OCI-LY3 (cell line): ENCODE data around the gene NEK11.

Experiments used
- H2AFZ ChIP-seq: fragments of 200-600, 300-600 bp; shearing (Covaris generic); 2 replicates; pipeline ENCODE4 v1.6.0; 2014; ENCODE audit warnings: antibody characterized with exemption, low read depth, low read length
- H3K27ac ChIP-seq: fragments of 200-600, 300-600 bp; sonication (generic); 2 replicates; pipeline ENCODE4 v1.5.1; 2014; ENCODE audit warnings: mild to moderate bottlenecking, low read length, moderate library complexity, mixed read lengths
- H3K27me3 ChIP-seq: fragments of 200-600, 300-600 bp; sonication (generic); 2 replicates; pipeline ENCODE4 v1.6.1; 2014; ENCODE audit warnings: low read depth, low read length, mixed read lengths
- H3K36me3 ChIP-seq: fragments of 200-600, 300-600 bp; sonication (generic); replicated peaks from 2 replicates; pipeline ENCODE3; 2014; ENCODE audit warnings: low read depth, low read length, mixed read lengths
- H3K4me1 ChIP-seq: fragments of 300-600, 200-600 bp; sonication (generic); 2 replicates; pipeline ENCODE4 v1.6.1; 2014; ENCODE audit warnings: low read length, mixed read lengths
- H3K4me2 ChIP-seq: fragments of 200-600, 300-600 bp; sonication (generic); 2 replicates; pipeline ENCODE4 v1.6.1; 2014; ENCODE audit warnings: low read length, mixed read lengths
- H3K4me3 ChIP-seq: fragments of 300-600, 200-600 bp; sonication (generic); 2 replicates; pipeline ENCODE4 v1.5.1; 2014; ENCODE audit warnings: antibody characterized with exemption, mild to moderate bottlenecking, low read length, moderate library complexity
- H3K79me2 ChIP-seq: fragments of 300-600, 200-600 bp; shearing (Covaris generic); 2 replicates; pipeline ENCODE4 v1.6.1; 2014; ENCODE audit warnings: mild to moderate bottlenecking, low read length, mixed read lengths
- H3K9ac ChIP-seq: fragments of 300-600, 200-600 bp; shearing (Covaris generic); 2 replicates; pipeline ENCODE4 v1.6.0; 2014; ENCODE audit warnings: mild to moderate bottlenecking, low read length, moderate library complexity
- H3K9me3 ChIP-seq: fragments of 200-600, 300-600 bp; shearing (Covaris generic); 2 replicates; pipeline ENCODE4 v1.6.1; 2014; ENCODE audit warnings: low read length, mixed read lengths; ENCODE audit not compliant: insufficient read depth
- H4K20me1 ChIP-seq: fragments of 200-600, 300-600 bp; sonication (generic); 2 replicates; pipeline ENCODE4 v1.6.1; 2016; ENCODE audit warnings: low read length, mixed read lengths; ENCODE audit not compliant: insufficient read depth
- EZH2phosphoT487 ChIP-seq: fragments of 200-600 bp; shearing (Covaris generic); IDR thresholded peaks from 2 replicates; pipeline ENCODE4 v1.6.1; 2018; ENCODE audit warnings: antibody characterized with exemption, mixed run types, low read depth
- TF ChIP-seq, protein P1 (sequence below): fragments of 200-600, 300-600 bp; sonication (generic); IDR thresholded peaks from 2 replicates; pipeline ENCODE4 v1.5.1; 2014; ENCODE audit warnings: antibody characterized with exemption, low read length, low read depth

Gene NEK11

DNA sequence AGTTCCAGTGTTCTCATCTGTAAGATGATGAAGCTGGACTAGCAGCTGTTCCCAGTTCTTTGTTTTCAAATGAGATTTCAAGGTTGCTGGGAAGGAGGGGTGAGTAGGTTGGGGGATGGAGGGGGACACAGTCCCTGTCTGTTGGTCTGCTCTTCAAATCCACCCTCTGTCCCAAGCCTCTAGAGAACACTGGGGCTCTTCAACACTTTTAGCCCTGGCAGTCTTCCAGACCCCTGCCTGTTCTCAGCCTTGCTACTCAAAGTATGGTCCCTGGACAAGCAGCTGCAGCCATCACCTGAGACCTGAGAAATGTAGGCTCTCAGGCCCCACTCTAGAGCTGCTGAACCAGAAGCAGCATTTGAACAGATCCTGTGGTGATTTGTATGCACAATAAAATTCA is 41.3 kb downstream of the NEK11 start:
- Histone ChIP-seq H3K9ac (no peak overlapping the region), H2AFZ (no peak overlapping the region), H3K4me2 (no peak overlapping the region), H3K4me1 (peaks cover 40% of the 10 kb centered on the region), H3K36me3 (no peaks in the 10 kb centered on the region), H3K9me3 (no peaks in the 10 kb centered on the region), H3K27ac (no peak overlapping the region), H3K79me2 (no peaks in the 10 kb centered on the region), H3K27me3 (peaks cover 9% of the 10 kb centered on the region; the same call in 1 of the 2 replicates), H4K20me1 (no peaks in the 10 kb centered on the region), H3K4me3 (no peak overlapping the region)
- TF ChIP-seq, protein P1, sequence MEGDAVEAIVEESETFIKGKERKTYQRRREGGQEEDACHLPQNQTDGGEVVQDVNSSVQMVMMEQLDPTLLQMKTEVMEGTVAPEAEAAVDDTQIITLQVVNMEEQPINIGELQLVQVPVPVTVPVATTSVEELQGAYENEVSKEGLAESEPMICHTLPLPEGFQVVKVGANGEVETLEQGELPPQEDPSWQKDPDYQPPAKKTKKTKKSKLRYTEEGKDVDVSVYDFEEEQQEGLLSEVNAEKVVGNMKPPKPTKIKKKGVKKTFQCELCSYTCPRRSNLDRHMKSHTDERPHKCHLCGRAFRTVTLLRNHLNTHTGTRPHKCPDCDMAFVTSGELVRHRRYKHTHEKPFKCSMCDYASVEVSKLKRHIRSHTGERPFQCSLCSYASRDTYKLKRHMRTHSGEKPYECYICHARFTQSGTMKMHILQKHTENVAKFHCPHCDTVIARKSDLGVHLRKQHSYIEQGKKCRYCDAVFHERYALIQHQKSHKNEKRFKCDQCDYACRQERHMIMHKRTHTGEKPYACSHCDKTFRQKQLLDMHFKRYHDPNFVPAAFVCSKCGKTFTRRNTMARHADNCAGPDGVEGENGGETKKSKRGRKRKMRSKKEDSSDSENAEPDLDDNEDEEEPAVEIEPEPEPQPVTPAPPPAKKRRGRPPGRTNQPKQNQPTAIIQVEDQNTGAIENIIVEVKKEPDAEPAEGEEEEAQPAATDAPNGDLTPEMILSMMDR: no peak
- TF ChIP-seq EZH2phosphoT487: no peak

DNA sequence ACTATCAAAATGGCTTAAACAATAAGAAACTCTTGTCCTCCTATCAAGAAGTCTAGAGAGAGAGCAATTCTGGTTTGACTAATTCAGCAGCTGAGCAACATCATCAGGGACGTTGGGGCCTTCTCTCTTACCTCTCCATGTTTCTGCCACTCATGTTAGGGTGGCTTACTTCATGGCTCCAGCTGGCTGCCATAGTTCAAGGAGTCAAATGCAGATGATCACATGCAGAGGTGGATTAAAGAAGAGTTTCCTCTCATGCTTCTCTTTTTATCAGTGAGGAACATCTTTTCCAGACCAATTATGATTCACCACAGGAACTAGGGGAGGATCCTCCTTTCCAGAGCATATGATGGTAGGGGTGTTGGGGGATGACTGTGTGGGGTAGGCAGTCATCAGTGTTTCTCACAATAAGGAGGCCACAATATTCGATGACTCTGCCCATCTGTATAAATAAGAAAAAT is 45.5 kb downstream of the NEK11 start:
- no peak overlapping the region for H2AFZ ChIP-seq
- no peak for TF ChIP-seq EZH2phosphoT487
- TF ChIP-seq, protein P1: no peak
- H3K9me3 ChIP-seq: no peaks in the 10 kb centered on the region
- H4K20me1 ChIP-seq: no peaks in the 10 kb centered on the region
- H3K4me1 ChIP-seq: peaks cover 22% of the 10 kb centered on the region
- no peak overlapping the region for H3K9ac ChIP-seq
- H3K79me2 ChIP-seq: no peaks in the 10 kb centered on the region
- no peak overlapping the region for H3K4me3 ChIP-seq
- no peak overlapping the region for H3K4me2 ChIP-seq
- H3K27ac ChIP-seq: no peak overlapping the region
- no peaks in the 10 kb centered on the region for H3K36me3 ChIP-seq
- H3K27me3 ChIP-seq: 0 out of 2 replicates have a peak, but pooled peaks cover 5% of the 10 kb centered on the region

DNA sequence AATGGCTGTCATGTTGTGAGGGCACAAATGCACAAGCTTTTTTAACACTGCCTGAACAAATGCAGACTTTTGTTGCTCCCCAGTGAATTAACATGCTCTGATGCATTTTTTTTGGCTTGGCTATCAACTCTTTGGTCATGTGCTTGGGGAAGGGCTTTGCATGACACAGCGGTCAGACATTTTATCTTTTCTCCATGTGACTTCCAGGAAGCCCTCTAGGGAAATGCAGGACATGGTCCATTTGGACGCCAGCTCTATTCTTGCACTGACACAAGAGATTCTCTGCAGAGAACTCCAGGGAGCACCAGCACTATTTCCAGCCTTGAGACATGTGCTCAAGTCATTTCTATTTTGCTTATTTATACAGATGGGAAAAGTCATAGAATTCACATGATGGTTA is 46.2 kb downstream of the NEK11 start:
- no peaks in the 10 kb centered on the region for H3K36me3 ChIP-seq
- no peak overlapping the region for H3K27ac ChIP-seq
- TF ChIP-seq, protein P1: no peak
- TF ChIP-seq EZH2phosphoT487: no peak
- H3K9me3 ChIP-seq: no peaks in the 10 kb centered on the region
- H3K27me3 ChIP-seq: 0 out of 2 replicates have a peak, but pooled peaks cover 3% of the 10 kb centered on the region
- no peak overlapping the region for H3K9ac ChIP-seq
- no peak overlapping the region for H3K4me2 ChIP-seq
- no peaks in the 10 kb centered on the region for H3K79me2 ChIP-seq
- no peak overlapping the region for H3K4me3 ChIP-seq
- H3K4me1 ChIP-seq: peaks cover 15% of the 10 kb centered on the region
- no peak overlapping the region for H2AFZ ChIP-seq
- H4K20me1 ChIP-seq: no peaks in the 10 kb centered on the region

DNA sequence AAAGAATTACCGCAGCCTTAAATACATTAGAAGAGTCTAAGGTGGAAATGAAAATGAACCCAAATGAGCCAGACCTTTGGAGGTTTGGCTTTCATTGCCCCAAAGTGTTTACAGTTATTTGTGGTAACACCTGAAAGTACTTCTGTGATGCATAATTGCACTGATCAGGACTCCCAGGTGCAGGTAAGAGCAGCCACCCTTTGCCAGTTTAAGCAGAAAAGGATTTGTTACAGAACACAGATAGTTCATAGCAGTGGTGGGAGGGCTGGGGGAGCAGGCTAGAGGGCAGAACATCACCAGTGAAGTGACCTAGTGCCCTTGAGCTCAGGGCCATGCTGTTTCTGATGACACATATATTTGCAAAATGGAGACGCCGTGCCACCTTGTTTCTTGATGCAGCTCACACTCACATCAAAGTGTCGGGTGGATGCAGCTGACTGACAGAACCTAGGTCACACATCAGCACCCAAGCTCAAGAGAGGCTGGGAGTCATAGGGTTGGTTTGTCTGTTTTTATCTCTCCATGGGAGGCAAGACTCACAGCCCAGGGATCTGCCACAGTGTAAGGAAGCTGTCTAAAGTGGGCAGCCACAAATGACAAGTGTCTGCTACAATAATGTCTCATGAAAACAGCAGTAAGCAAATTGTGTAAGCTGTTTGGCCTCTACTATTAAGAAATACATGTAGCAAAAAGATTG is 49.1 kb downstream of the NEK11 start:
- no peaks in the 10 kb centered on the region for H3K79me2 ChIP-seq
- no peaks in the 10 kb centered on the region for H3K27me3 ChIP-seq
- H2AFZ ChIP-seq: no peak overlapping the region; the same call in 1 of the 2 replicates
- H4K20me1 ChIP-seq: no peaks in the 10 kb centered on the region
- no peaks in the 10 kb centered on the region for H3K36me3 ChIP-seq
- TF ChIP-seq EZH2phosphoT487: no peak
- TF ChIP-seq, protein P1: no peak
- H3K9ac ChIP-seq: no peak overlapping the region
- H3K9me3 ChIP-seq: no peaks in the 10 kb centered on the region
- H3K4me1 ChIP-seq: peaks cover 5% of the 10 kb centered on the region
- no peak overlapping the region for H3K27ac ChIP-seq
- 0 out of 2 replicates have a peak overlapping the region, but pooled peaks have one; percentile 5 for H3K4me2 ChIP-seq
- H3K4me3 ChIP-seq: no peak overlapping the region
